Esophagus (tissue), 2 donors: ENCODE data around the gene B3GALNT1. TPM values are rescaled to one million over a fixed set of nuclear protein-coding genes. Genes with fewer than 3 reads are reported as not detected.
A peak's percentile ranks its signal among the peaks of the same experiment; 100 is the strongest.

Source experiments
- H3K27ac ChIP-seq, 2 donors: one replicate each; pipeline ENCODE4 v1.5.1; 2013; ENCODE audit warnings: low read depth in 2 of 2, mild to moderate bottlenecking in 2 of 2, inconsistent platforms in 1 of 2, low read length in 1 of 2, moderate library complexity in 1 of 2
- H3K27me3 ChIP-seq, 2 donors: one replicate each; pipeline ENCODE4 v1.6.1; 2013; ENCODE audit warnings: low read length in 2 of 2, control low read depth in 1 of 2, mild to moderate bottlenecking in 1 of 2; ENCODE audit not compliant: insufficient read depth in 2 of 2, control insufficient read depth in 1 of 2
- H3K36me3 ChIP-seq, 2 donors: one replicate each; pipeline ENCODE4 v1.6.1; 2013; ENCODE audit warnings: low read length in 1 of 2; ENCODE audit not compliant: control insufficient read depth in 2 of 2, insufficient read depth in 2 of 2
- H3K4me1 ChIP-seq, 2 donors: one replicate each; pipeline ENCODE4 v1.6.1; 2013; ENCODE audit warnings: low read length in 1 of 2; ENCODE audit not compliant: control insufficient read depth in 2 of 2, insufficient read depth in 2 of 2
- H3K4me3 ChIP-seq, 2 donors: one replicate each; pipeline ENCODE4 v1.5.1; 2013; ENCODE audit warnings: low read length in 2 of 2, mild to moderate bottlenecking in 2 of 2, low read depth in 1 of 2, moderate library complexity in 1 of 2
- H3K9me3 ChIP-seq, 2 donors: one replicate each; pipeline ENCODE4 v1.6.1; 2013; ENCODE audit warnings: mild to moderate bottlenecking in 2 of 2, low read depth in 1 of 2, low read length in 1 of 2, moderate library complexity in 1 of 2; ENCODE audit not compliant: control insufficient read depth in 2 of 2, insufficient read depth in 1 of 2
- WGBS, 2 donors: extraction: QIAGEN DNeasy Blood & Tissue Kit; methylation state at CpG; one replicate each; pipeline ENCODE4 v1.1.7; 2013; 5-methylcytosine and 5-hydroxymethylcytosine counted together
- polyA plus RNA-seq, 2 donors: library from polyadenylated mRNA; stranded (reverse); fragments of 200-250 nt; gene quantifications; one replicate each; pipeline ENCODE4 v1.2.3, GENCODE V29; 2013
- donor health status: healthy with polysubstance abuse.
- donor health status: Bipolar disorder and iron deficiency.

The B3GALNT1 gene
- polyA plus RNA-seq, 2 donors = 2.3 to 2.4 TPM

- Histone ChIP-seq H3K36me3 (no peaks in the 10 kb centered on the region), H3K4me3 (no peak overlapping the region), H3K27ac (no peak overlapping the region), H3K4me1 (no peaks in the 10 kb centered on the region), H3K27me3 (no peaks in the 10 kb centered on the region), H3K9me3 (no peaks in the 10 kb centered on the region)
- 63% methylated on average over 2 of the region's 2 CpGs for WGBS, 2 donors
Observed at GRCh38 chr3:161126495-161126894, 21.3 kb upstream of the B3GALNT1 start.

- 72 to 75% methylated on average over 3 of the region's 3 CpGs for WGBS, 2 donors
- Histone ChIP-seq H3K36me3 (no peaks in the 10 kb centered on the region), H3K4me1 (no peaks in the 10 kb centered on the region), H3K27me3 (no peaks in the 10 kb centered on the region), H3K9me3 (peaks cover 0 to 8% of the 10 kb centered on the region in 2 donors), H3K27ac (no peak overlapping the region), H3K4me3 (no peak overlapping the region)
Observed at GRCh38 chr3:161117646-161118045, 12.5 kb upstream of the B3GALNT1 start.

DNA sequence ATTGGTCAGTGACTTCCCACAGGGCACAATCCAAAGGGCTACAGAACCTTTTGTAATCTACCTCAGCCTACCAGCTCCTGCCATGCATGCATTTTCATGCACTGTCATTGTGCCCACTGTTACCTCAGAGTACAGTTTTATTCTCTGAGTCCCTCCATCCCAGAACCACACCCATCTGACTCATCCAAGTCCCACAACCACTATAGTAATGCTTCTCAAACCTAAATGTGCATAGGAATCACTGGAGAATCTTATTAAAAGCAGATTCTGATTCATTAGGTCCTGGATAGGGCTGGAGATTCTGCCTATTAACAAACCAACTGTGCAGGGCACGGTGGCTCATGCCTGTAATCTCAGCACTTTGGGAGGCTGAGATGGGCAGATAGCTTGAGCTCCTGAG lies 3.7 kb upstream of the B3GALNT1 start:
- Histone ChIP-seq H3K4me3 (no peak overlapping the region), H3K4me1 (no peaks in the 10 kb centered on the region), H3K27ac (no peak overlapping the region), H3K9me3 (peaks cover 0 to 2% of the 10 kb centered on the region in 2 donors), H3K27me3 (no peaks in the 10 kb centered on the region), H3K36me3 (no peaks in the 10 kb centered on the region)
- WGBS, 2 donors = 84% methylated on average over 1 of the region's 1 CpG

GRCh38 chr3:161107311-161107710 lies 2.2 kb upstream of the B3GALNT1 start:
- WGBS, 2 donors = 73 to 88% methylated on average over 1 of the region's 1 CpG
- Histone ChIP-seq H3K4me1 (no peaks in the 10 kb centered on the region), H3K27ac (no peak overlapping the region), H3K4me3 (no peak overlapping the region), H3K9me3 (peaks cover 0 to 2% of the 10 kb centered on the region in 2 donors), H3K36me3 (no peaks in the 10 kb centered on the region), H3K27me3 (no peaks in the 10 kb centered on the region)

GRCh38 chr3:161103776-161104385 lies 1.3 kb downstream of the B3GALNT1 start:
- H3K36me3 ChIP-seq = no peaks in the 10 kb centered on the region
- peak overlapping the region in 1 of 2 donors; percentile 65 for H3K4me3 ChIP-seq
- H3K27ac ChIP-seq = no peak overlapping the region
- WGBS, 2 donors = 89 to 92% methylated on average over 22 of the region's 22 CpGs
- H3K4me1 ChIP-seq = peaks cover 0 to 3% of the 10 kb centered on the region in 2 donors
- H3K9me3 ChIP-seq = no peaks in the 10 kb centered on the region
- H3K27me3 ChIP-seq = no peaks in the 10 kb centered on the region

- WGBS, 2 donors = 82 to 92% methylated on average over 3 of the region's 3 CpGs
- no peak overlapping the region for H3K27ac ChIP-seq
- H3K4me3 ChIP-seq = no peak overlapping the region
- no peaks in the 10 kb centered on the region for H3K9me3 ChIP-seq
- H3K36me3 ChIP-seq = no peaks in the 10 kb centered on the region
- no peaks in the 10 kb centered on the region for H3K27me3 ChIP-seq
- peaks cover 0 to 3% of the 10 kb centered on the region in 2 donors for H3K4me1 ChIP-seq
Observed at GRCh38 chr3:161101609-161102008, 3.5 kb downstream of the B3GALNT1 start.

GRCh38 chr3:161100994-161101393 lies 4.2 kb downstream of the B3GALNT1 start:
- Histone ChIP-seq H3K27me3 (no peaks in the 10 kb centered on the region), H3K36me3 (no peaks in the 10 kb centered on the region), H3K4me3 (no peak overlapping the region), H3K9me3 (no peaks in the 10 kb centered on the region), H3K4me1 (peaks cover 0 to 3% of the 10 kb centered on the region in 2 donors), H3K27ac (no peak overlapping the region)
- 82 to 85% methylated on average over 6 of the region's 6 CpGs for WGBS, 2 donors

GRCh38 chr3:161096771-161097367 lies 8.3 kb downstream of the B3GALNT1 start:
- Histone ChIP-seq H3K27me3 (no peaks in the 10 kb centered on the region), H3K36me3 (no peaks in the 10 kb centered on the region), H3K4me1 (peaks cover 0 to 3% of the 10 kb centered on the region in 2 donors), H3K27ac (no peak overlapping the region), H3K4me3 (no peak overlapping the region), H3K9me3 (no peaks in the 10 kb centered on the region)
- 70 to 75% methylated on average over 7 of the region's 7 CpGs for WGBS, 2 donors

GRCh38 chr3:161093895-161094294 lies 11.3 kb downstream of the B3GALNT1 start:
- H3K36me3 ChIP-seq = no peaks in the 10 kb centered on the region
- H3K9me3 ChIP-seq = no peaks in the 10 kb centered on the region
- H3K4me1 ChIP-seq = no peaks in the 10 kb centered on the region
- H3K27me3 ChIP-seq = no peaks in the 10 kb centered on the region
- H3K27ac ChIP-seq = no peak overlapping the region
- H3K4me3 ChIP-seq = no peak overlapping the region

- H3K36me3 ChIP-seq = peaks cover 0 to 3% of the 10 kb centered on the region in 2 donors
- H3K27me3 ChIP-seq = no peaks in the 10 kb centered on the region
- no peak overlapping the region for H3K27ac ChIP-seq
- no peaks in the 10 kb centered on the region for H3K9me3 ChIP-seq
- H3K4me1 ChIP-seq = peaks cover 0 to 2% of the 10 kb centered on the region in 2 donors
- H3K4me3 ChIP-seq = no peak overlapping the region
- 79 to 81% methylated on average over 2 of the region's 2 CpGs for WGBS, 2 donors
Observed at GRCh38 chr3:161084277-161084676, 20.9 kb downstream of the B3GALNT1 start.
